Measurements from ENCODE around the gene COG5.

Gene COG5

DNA sequence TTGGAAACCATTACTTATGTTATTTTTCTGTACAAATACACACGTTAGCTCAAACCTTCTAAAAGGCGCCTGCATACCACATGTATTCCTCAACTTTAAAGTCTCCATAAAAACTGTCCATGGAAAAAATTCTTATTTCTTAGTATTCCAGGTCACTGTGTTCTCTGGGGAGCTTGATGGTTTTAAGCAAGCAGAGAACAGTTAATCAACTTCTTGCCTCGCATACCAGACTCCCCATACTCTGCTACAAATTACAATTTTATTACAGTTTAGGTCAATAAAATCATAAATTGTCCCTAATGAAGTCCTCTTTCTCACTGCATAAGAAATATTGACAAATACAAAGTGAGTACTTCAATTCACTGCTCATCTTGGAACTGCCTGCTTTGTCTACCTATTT, 170.9 kb downstream of the COG5 start:
- TF ChIP-seq POLR2AphosphoS5 (IDR thresholded peaks at IDR 0.05; ENCODE audit: low read depth, low read length): no peak
- no peak for TF ChIP-seq FOXP2 (optimal IDR thresholded peaks at IDR 0.05; ENCODE audit: borderline replicate concordance, extremely low read depth, extremely low read length, insufficient read depth)
- TF ChIP-seq, protein P1, sequence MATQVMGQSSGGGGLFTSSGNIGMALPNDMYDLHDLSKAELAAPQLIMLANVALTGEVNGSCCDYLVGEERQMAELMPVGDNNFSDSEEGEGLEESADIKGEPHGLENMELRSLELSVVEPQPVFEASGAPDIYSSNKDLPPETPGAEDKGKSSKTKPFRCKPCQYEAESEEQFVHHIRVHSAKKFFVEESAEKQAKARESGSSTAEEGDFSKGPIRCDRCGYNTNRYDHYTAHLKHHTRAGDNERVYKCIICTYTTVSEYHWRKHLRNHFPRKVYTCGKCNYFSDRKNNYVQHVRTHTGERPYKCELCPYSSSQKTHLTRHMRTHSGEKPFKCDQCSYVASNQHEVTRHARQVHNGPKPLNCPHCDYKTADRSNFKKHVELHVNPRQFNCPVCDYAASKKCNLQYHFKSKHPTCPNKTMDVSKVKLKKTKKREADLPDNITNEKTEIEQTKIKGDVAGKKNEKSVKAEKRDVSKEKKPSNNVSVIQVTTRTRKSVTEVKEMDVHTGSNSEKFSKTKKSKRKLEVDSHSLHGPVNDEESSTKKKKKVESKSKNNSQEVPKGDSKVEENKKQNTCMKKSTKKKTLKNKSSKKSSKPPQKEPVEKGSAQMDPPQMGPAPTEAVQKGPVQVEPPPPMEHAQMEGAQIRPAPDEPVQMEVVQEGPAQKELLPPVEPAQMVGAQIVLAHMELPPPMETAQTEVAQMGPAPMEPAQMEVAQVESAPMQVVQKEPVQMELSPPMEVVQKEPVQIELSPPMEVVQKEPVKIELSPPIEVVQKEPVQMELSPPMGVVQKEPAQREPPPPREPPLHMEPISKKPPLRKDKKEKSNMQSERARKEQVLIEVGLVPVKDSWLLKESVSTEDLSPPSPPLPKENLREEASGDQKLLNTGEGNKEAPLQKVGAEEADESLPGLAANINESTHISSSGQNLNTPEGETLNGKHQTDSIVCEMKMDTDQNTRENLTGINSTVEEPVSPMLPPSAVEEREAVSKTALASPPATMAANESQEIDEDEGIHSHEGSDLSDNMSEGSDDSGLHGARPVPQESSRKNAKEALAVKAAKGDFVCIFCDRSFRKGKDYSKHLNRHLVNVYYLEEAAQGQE (IDR thresholded peaks at IDR 0.05; ENCODE audit: insufficient read depth in 1 of 2, low read depth in 2 of 2, low read length in 2 of 2): no peak
- no peak for TF ChIP-seq SIN3A (IDR thresholded peaks at IDR 0.05; ENCODE audit: borderline replicate concordance, insufficient read depth, low read length)
- no peak for TF ChIP-seq TAF1 (IDR thresholded peaks at IDR 0.05; ENCODE audit: borderline replicate concordance, insufficient read depth, low read length)

DNA sequence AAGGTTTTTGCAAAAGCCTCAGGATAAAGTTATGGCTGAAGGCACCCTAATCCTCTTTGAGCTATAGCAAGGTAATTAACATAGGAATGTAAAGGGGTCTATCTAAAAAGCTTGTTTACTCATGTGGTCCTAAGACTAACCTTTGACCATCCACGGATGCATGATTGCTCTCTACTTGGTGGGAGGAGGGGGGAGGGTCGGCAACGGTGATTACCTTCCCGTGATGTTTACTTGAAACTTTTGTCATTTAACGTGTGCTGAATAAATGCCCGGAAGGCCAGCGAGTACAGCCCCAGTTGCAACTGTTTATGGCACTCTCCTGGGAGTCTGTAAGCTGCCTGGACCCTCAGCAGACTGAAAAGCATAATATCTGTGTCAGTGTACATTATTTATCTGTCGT, 172.8 kb downstream of the COG5 start:
- no peak for TF ChIP-seq FOXP2 (optimal IDR thresholded peaks at IDR 0.05; ENCODE audit: borderline replicate concordance, extremely low read depth, extremely low read length, insufficient read depth)
- TF ChIP-seq TAF1 (IDR thresholded peaks at IDR 0.05; ENCODE audit: borderline replicate concordance, insufficient read depth, low read length): no peak
- TF ChIP-seq POLR2AphosphoS5 (IDR thresholded peaks at IDR 0.05; ENCODE audit: low read depth, low read length): no peak
- TF ChIP-seq, protein P1 (IDR thresholded peaks at IDR 0.05; ENCODE audit: insufficient read depth in 1 of 2, low read depth in 2 of 2, low read length in 2 of 2): no peak
- no peak for TF ChIP-seq SIN3A (IDR thresholded peaks at IDR 0.05; ENCODE audit: borderline replicate concordance, insufficient read depth, low read length)

DNA sequence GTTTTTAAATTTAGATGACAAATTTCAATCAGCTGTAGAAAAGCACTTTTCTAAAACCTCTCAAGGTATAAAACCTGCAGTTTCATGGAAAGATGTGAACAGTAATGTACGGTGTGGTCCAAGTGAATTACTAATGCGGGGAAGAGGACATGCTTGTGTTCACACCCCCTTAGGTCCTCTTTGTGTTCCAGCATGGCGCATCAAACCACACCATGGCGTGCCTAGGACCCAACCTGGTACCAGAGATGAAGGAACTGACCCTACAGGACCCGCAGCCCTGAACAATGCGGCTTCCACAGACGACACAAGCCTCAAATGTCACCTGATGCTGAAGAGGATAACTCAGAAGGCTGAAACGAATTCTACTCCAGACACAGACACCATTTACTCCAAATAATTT, 175.1 kb downstream of the COG5 start:
- no peak for TF ChIP-seq SIN3A (IDR thresholded peaks at IDR 0.05; ENCODE audit: borderline replicate concordance, insufficient read depth, low read length)

DNA sequence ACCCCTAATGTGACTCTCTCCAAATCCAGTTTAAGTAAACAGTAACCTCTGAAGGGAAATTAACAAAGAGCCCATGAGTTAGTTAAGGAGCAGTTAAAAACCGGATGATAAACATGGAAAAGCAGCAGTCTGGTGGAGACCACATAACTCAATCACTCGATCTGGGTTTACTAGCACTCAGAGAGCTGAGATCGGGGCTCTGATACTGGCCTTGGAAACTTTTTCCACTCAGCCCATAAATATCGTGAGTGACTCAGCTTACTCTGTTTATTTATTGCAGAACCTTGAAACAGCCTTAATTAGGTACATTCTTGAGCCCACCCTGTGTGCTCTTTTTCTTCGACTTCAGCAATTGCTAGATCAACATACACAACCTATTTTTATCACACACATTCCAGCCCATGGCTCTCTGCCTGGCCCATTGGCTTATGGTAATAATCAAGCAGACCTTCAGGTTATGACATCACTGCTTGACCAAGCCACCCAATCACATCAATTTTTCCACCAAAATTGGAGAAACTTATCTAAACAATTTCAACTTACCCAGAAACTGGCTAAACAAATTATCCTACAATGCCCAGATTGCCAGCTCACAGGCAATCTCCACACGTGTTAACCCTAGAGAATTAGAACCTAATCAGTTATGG, 176.0 kb downstream of the COG5 start:
- TF ChIP-seq SIN3A (IDR thresholded peaks at IDR 0.05; ENCODE audit: borderline replicate concordance, insufficient read depth, low read length) (peak; percentile 68; the same call in 1 of the 2 replicates), TAF1 (IDR thresholded peaks at IDR 0.05; ENCODE audit: borderline replicate concordance, insufficient read depth, low read length) (peak; percentile 20; the same call in 1 of the 2 replicates), POLR2AphosphoS5 (IDR thresholded peaks at IDR 0.05; ENCODE audit: low read depth, low read length) (no peak)
- TF ChIP-seq, protein P1 (IDR thresholded peaks at IDR 0.05; ENCODE audit: insufficient read depth in 1 of 2, low read depth in 2 of 2, low read length in 2 of 2): peak in 1 of 2 experiments; percentile 65; a peak in 2 of 4 replicates

DNA sequence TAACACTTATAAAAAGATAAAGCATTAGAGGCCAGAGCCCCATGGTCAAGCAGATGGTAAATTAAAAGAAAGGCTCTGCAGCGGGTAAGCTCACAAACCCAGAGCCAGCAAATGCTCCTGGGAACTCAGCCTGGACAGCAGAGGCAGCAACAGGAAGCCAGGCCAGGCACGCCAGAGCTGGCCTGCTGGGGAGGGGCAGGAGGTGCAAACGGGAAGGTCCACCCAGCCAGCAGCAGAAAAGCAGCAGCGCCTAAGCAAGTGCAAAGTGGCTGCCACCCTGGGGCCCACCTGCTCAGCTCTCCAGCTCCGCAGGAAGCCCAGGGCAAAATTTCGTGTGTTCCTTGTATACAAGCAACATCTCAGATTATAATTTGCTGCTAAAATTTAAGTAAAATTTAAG, 176.6 kb downstream of the COG5 start:
- TF ChIP-seq, protein P1 (IDR thresholded peaks at IDR 0.05; ENCODE audit: insufficient read depth in 1 of 2, low read depth in 2 of 2, low read length in 2 of 2): no peak
- no peak for TF ChIP-seq TAF1 (IDR thresholded peaks at IDR 0.05; ENCODE audit: borderline replicate concordance, insufficient read depth, low read length)
- peak; percentile 88 for TF ChIP-seq FOXP2 (optimal IDR thresholded peaks at IDR 0.05; ENCODE audit: borderline replicate concordance, extremely low read depth, extremely low read length, insufficient read depth)
- no peak for TF ChIP-seq SIN3A (IDR thresholded peaks at IDR 0.05; ENCODE audit: borderline replicate concordance, insufficient read depth, low read length)
- no peak for TF ChIP-seq POLR2AphosphoS5 (IDR thresholded peaks at IDR 0.05; ENCODE audit: low read depth, low read length)

Measured in PFSK-1 (cell line).